ENCODE data around the gene RPL19.
A peak's percentile ranks its signal among the peaks of the same experiment; 100 is the strongest.

The RPL19 gene

DNA sequence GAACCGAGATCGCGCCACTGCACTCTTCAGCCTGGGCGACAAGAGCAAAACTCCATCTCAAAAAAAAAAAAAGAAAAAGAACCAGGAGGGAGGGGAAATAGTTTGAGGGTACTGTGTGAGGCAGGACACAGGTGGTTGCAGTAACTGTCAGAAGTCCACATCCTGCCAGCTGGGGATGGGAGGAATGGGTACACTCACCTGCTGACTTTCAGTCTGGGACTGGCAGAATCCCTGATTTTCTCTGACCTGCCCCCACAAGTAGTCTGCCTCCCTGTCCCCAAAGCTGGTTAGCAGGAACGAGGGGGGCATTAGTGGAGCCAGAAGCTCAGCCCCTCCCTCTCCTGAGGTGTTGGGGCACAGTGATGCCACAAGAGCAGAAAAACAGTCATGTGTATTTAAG, 27.0 kb upstream of the RPL19 start:
- DNase-seq (ENCODE audit: low read depth in 2 of 2), result no peak

GRCh38 chr17:39173526-39174274, 26.4 kb upstream of the RPL19 start:
- DNase-seq (ENCODE audit: low read depth in 2 of 2), result no peak

- peak; percentile 58 to 60 for DNase-seq (ENCODE audit: low read depth in 2 of 2)
Observed at GRCh38 chr17:39174920-39175694, 25.0 kb upstream of the RPL19 start.

- no peak for DNase-seq (ENCODE audit: low read depth in 2 of 2)
Observed at GRCh38 chr17:39175695-39176093, 24.4 kb upstream of the RPL19 start.

GRCh38 chr17:39177256-39177655, 22.8 kb upstream of the RPL19 start:
- DNase-seq (ENCODE audit: low read depth in 2 of 2), result no peak

DNA sequence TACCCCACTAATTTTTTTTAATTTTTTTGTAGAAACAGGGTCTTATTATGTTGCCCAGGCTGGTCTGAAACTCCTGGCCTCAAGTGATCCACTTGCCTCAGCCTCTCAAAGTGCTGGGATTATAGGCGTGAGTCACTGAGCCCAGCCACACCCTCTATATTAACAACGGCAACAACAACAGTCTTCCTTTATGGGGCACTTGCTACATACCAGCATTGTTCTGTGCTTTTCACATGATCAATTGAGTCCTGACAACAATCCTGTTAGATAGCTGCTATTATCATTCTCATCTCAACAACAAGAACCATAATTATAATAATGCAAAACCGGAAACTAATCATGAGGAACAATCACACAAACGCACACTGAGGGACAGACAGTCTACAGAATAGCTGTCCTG, 21.5 kb upstream of the RPL19 start:
- DNase-seq (ENCODE audit: low read depth in 2 of 2), result no peak

GRCh38 chr17:39181303-39181702, 18.8 kb upstream of the RPL19 start:
- no peak for DNase-seq (ENCODE audit: low read depth in 2 of 2)

DNA sequence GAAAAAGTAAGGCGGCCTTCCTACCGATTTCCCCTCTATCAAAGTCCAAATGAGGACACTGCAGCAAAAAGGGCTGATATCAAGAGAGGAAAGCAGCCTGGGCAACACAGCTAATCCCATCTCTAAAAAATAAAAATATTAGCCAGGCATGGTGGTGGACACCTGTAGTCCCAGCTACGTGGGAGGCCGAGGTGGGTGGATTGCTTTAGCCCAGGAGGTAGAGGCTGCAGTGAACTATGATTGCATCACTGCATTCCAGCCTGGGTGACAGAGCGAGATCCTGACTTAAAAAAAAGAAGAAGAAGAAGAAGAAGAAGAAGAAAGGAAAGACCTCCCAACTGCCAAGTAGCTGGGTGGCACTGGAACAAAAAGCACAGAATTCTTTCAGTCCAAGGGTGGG, 17.0 kb upstream of the RPL19 start:
- DNase-seq (ENCODE audit: low read depth in 2 of 2), result no peak

GRCh38 chr17:39183720-39184119, 16.4 kb upstream of the RPL19 start:
- DNase-seq (ENCODE audit: low read depth in 2 of 2), result no peak

GRCh38 chr17:39186481-39187002, 13.5 kb upstream of the RPL19 start:
- DNase-seq (ENCODE audit: low read depth in 2 of 2), result no peak

DNA sequence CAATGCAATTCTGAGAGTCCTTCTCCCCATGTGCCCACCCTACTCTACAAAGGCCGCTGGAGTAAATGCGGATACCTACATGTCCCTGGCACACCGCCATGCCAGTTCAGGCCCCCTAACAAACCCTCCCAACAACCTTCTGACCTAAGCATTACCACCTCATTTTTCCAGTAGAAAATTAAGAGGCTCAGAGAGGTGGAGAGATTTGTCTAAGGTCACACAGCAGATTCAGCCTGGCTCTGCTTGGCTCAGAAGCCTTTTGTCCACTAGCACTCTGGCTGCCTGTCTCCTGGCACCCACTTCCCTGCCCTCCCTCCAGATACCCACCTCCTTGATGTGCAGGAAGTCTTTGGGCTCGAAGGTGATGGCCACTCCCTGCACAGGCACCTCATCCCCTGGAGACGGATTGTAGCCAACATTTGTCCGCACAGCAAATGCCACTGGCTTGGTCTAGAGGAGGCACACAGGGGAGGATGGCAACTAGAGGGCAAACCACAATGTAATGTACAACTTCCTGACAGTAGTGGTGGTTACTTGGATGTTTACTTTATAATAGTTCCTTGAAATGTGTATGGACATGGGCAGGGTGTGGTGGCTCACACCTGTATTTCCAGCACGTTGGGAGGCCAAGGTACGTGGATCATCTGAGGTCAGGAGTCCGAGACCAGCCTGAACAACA, 12.8 kb upstream of the RPL19 start:
- DNase-seq (ENCODE audit: low read depth in 2 of 2), result no peak

GRCh38 chr17:39191750-39192510, 8.2 kb upstream of the RPL19 start:
- DNase-seq (ENCODE audit: low read depth in 2 of 2), result no peak

DNA sequence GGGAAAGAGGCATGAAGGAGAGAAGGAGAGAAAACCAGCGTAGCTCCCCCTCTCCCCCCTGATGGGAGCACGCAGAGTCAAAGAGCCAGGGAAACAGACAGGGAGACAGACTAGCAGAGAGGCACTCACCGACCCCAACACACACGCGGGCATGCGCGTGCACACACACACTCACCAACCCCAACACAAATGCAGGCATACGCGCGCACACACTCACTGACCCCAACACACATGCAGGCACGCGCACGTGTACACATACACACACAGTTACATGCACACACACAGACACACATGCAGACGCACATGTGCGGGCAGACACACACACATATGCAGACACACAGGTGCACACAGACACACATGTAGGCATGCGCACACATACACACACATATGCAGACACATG, 7.2 kb upstream of the RPL19 start:
- no peak for DNase-seq (ENCODE audit: low read depth in 2 of 2)

GRCh38 chr17:39193346-39193745, 6.7 kb upstream of the RPL19 start:
- no peak for DNase-seq (ENCODE audit: low read depth in 2 of 2)

GRCh38 chr17:39194089-39194984, 5.7 kb upstream of the RPL19 start:
- DNase-seq (ENCODE audit: low read depth in 2 of 2), result no peak

DNA sequence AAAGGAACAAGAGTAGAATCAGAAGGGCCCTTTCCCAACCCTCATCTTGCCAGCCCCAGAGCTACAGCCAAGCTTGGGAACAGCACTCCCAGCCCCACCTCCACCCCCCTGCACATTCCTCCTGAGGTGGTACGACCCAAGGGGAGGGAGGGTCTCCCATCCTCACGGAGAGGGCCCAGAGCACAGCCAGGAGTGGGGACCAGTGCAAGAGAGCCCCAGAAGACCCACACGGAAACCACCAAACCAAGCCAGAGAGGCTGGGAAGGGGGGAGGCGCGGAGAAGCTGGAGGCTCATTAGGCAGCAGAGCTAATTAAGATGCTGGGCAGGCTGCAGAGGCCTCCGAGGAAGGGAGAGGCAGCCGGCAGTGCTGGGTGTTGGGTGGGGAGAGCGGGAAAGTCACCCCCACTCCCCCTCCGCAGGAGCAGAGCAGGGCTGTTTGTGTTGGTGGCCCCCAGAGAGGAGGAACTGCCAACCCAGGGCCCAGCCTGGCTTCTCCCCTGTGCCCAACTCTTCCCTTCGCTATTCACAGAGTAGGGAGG, 5.0 kb upstream of the RPL19 start:
- no peak for DNase-seq (ENCODE audit: low read depth in 2 of 2)

- no peak for DNase-seq (ENCODE audit: low read depth in 2 of 2)
Observed at GRCh38 chr17:39195568-39196160, 4.4 kb upstream of the RPL19 start.

- DNase-seq (ENCODE audit: low read depth in 2 of 2), result no peak
Observed at GRCh38 chr17:39196241-39196807, 3.8 kb upstream of the RPL19 start.

DNA sequence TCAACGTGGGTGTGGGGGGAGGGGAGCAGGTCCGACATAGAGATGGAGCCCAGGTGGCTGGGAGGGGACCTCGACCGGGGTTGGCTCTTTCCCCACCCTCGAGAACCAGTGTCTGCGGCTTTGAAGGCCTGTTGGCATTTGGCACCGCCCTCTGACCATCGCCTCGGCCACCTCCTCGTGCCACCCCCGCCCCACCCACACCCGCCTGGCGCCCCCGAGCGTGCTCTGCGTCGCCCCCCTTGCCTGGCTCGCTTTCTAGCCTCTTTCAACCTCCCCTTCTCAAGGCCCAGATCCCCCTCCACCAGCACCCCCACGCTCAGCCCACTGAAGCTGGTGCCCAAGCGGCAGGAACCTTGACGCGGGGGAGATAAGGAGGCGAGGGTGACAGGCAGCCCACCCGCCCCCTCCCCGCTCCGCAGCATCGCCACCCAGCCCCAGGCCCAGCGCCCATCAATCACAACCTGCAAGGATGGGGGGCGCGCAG, 3.2 kb upstream of the RPL19 start:
- peak in 1 of 2 donors; percentile 32 for DNase-seq (ENCODE audit: low read depth in 2 of 2)
